SU-DHL-6 (cell line): Measurements from ENCODE around the gene PET100.

Source experiments
- CTCF ChIP-seq: fragments of 200-600 bp; sonication (generic); IDR thresholded peaks from one replicate; pipeline ENCODE4 v1.5.1; 2017; ENCODE audit warnings: antibody characterized with exemption, mild to moderate bottlenecking, low read length, moderate library complexity; ENCODE audit not compliant: insufficient read depth, poor library complexity, severe bottlenecking
- EZH2phosphoT487 ChIP-seq: fragments of 200-600 bp; sonication (generic), shearing (Covaris generic); conservative IDR thresholded peaks from 2 replicates; pipeline ENCODE4 v1.6.1; 2018; ENCODE audit warnings: mild to moderate bottlenecking, antibody characterized with exemption, low read length, moderate library complexity, mixed read lengths

- TF ChIP-seq CTCF (no peak), EZH2phosphoT487 (no peak)
These were observed 44.7 kb downstream of the PET100 start for GRCh38 chr19:7674010-7675005.
